ENCODE results near the gene SLC25A34. TPM values are rescaled to one million over a fixed set of nuclear protein-coding genes. Genes with fewer than 3 reads are reported as not detected.

SLC25A34 gene
- total RNA-seq, 4 donors from 2014 or later = 0.66 to 0.97 (median 0.76) TPM

GRCh38 chr1:15785683-15786082 lies 49.6 kb downstream of the SLC25A34 start:
- no peak for DNase-seq (ENCODE audit: extremely low spot score)
- Histone ChIP-seq H3K27ac (replicated peaks in 1 of 4) (no peak overlapping the region), H3K4me1 (peaks cover 0 to 13% (median 12%) of the 10 kb centered on the region in 4 donors), H3K36me3 (peaks cover 9 to 39% (median 35%) of the 10 kb centered on the region in 4 donors), H3K4me3 (no peak overlapping the region), H3K9me3 (no peaks in the 10 kb centered on the region), H3K27me3 (no peaks in the 10 kb centered on the region)
- WGBS = 91% methylated on average over 7 of the region's 8 CpGs
- no peak for TF ChIP-seq EP300 (IDR thresholded peaks at IDR 0.05)
- no peak for TF ChIP-seq POLR2A (IDR thresholded peaks at IDR 0.05; ENCODE audit: low read depth)
- TF ChIP-seq, protein P1, sequence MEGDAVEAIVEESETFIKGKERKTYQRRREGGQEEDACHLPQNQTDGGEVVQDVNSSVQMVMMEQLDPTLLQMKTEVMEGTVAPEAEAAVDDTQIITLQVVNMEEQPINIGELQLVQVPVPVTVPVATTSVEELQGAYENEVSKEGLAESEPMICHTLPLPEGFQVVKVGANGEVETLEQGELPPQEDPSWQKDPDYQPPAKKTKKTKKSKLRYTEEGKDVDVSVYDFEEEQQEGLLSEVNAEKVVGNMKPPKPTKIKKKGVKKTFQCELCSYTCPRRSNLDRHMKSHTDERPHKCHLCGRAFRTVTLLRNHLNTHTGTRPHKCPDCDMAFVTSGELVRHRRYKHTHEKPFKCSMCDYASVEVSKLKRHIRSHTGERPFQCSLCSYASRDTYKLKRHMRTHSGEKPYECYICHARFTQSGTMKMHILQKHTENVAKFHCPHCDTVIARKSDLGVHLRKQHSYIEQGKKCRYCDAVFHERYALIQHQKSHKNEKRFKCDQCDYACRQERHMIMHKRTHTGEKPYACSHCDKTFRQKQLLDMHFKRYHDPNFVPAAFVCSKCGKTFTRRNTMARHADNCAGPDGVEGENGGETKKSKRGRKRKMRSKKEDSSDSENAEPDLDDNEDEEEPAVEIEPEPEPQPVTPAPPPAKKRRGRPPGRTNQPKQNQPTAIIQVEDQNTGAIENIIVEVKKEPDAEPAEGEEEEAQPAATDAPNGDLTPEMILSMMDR (IDR thresholded peaks at IDR 0.05) = no peak
- no peak for TF ChIP-seq POLR2AphosphoS5 (IDR thresholded peaks at IDR 0.05)
- intact Hi-C loops (cut with DNase I) = no loop called here

GRCh38 chr1:15786581-15786980 lies 50.5 kb downstream of the SLC25A34 start:
- peaks cover 0 to 13% (median 12%) of the 10 kb centered on the region in 4 donors for H3K4me1 ChIP-seq
- no peak overlapping the region for H3K27ac ChIP-seq (replicated peaks in 1 of 4)
- TF ChIP-seq EP300 (IDR thresholded peaks at IDR 0.05) = no peak
- TF ChIP-seq, protein P1 (IDR thresholded peaks at IDR 0.05) = no peak
- no peak for TF ChIP-seq POLR2A (IDR thresholded peaks at IDR 0.05; ENCODE audit: low read depth)
- no peak for TF ChIP-seq POLR2AphosphoS5 (IDR thresholded peaks at IDR 0.05)
- no peak overlapping the region for H3K4me3 ChIP-seq
- H3K9me3 ChIP-seq = no peaks in the 10 kb centered on the region
- H3K27me3 ChIP-seq = no peaks in the 10 kb centered on the region
- H3K36me3 ChIP-seq = peaks cover 9 to 32% (median 28%) of the 10 kb centered on the region in 4 donors
- intact Hi-C loops (cut with DNase I) = no loop called here
- no peak for DNase-seq (ENCODE audit: extremely low spot score)
- 86% methylated on average over 8 of the region's 10 CpGs for WGBS

DNA sequence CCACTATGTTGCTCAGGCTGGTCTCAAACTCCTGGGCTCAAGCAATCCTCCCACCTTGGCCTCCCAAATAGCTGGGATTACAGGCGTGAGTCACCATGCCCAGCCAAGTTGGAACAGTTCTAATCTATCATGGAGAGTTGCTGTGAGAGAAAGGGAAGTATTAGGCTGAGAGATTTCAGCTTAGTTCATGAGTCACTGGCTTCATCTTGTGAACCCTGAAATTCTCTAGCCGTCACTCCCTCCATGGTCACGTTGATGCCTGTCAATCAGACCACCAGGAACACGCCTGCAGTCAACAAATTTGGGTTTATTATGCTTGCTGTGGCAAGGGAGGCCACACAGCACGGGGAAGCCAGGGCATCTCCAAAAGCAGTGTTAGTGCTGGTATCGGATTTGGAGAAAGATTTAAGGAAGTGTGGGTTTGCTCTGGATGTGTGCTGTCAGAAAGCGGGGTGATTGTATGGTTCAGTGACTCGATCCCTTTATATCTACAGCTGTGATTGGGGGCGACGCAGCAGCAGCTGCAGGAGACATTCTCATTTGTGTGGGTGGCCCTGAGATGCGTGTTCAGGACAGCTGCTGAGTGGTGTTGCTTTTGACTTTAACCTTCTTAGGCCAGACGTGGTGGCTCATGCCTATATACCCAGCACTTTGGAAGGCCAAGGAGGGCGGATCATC lies 52.7 kb downstream of the SLC25A34 start:
- no peaks in the 10 kb centered on the region for H3K27me3 ChIP-seq
- H3K27ac ChIP-seq (replicated peaks in 1 of 4) = no peak overlapping the region
- no peaks in the 10 kb centered on the region for H3K9me3 ChIP-seq
- intact Hi-C loops (cut with DNase I) = no loop called here
- peaks cover 3 to 25% (median 20%) of the 10 kb centered on the region in 4 donors for H3K4me1 ChIP-seq
- no peak for TF ChIP-seq POLR2A (IDR thresholded peaks at IDR 0.05; ENCODE audit: low read depth)
- no peak for TF ChIP-seq EP300 (IDR thresholded peaks at IDR 0.05)
- no peak for TF ChIP-seq POLR2AphosphoS5 (IDR thresholded peaks at IDR 0.05)
- TF ChIP-seq, protein P1 (IDR thresholded peaks at IDR 0.05) = no peak
- no peak overlapping the region for H3K4me3 ChIP-seq
- DNase-seq (ENCODE audit: extremely low spot score) = no peak
- peaks cover 9 to 23% (median 15%) of the 10 kb centered on the region in 4 donors for H3K36me3 ChIP-seq
- WGBS = 80% methylated on average over 13 of the region's 13 CpGs

Other genes starting within 250 kb of the SLC25A34 start
- 10 to 100 TPM in 3 of 4 donors, 1 to 10 TPM in 1; 9.1 to 12.6 (median 11.0) TPM for gene CASP9, start 212.0 kb upstream of the SLC25A34 start, total RNA-seq
- gene DNAJC16, start 209.4 kb upstream of the SLC25A34 start, total RNA-seq = 10 to 100 TPM; 12.0 to 13.0 (median 12.4) TPM
- gene AGMAT, start 151.2 kb upstream of the SLC25A34 start, total RNA-seq = not detected
- 10 to 100 TPM; 14.4 to 24.9 (median 17.2) TPM for gene DDI2, start 118.8 kb upstream of the SLC25A34 start, total RNA-seq
- 10 to 100 TPM; 44.4 to 68.2 (median 55.2) TPM for gene PLEKHM2, start 51.9 kb upstream of the SLC25A34 start, total RNA-seq
- gene TMEM82, start 6.2 kb downstream of the SLC25A34 start, total RNA-seq = not detected
- gene FBLIM1, start 22.5 kb downstream of the SLC25A34 start, total RNA-seq = 100 to 1,000 TPM in 1 of 4 donors, 10 to 100 TPM in 3; 44.9 to 115 (median 71.8) TPM
- 1 to 10 TPM in 2 of 4 donors, under 1 TPM in 2; 0.52 to 1.3 (median 0.95) TPM for gene UQCRHL, start 71.4 kb downstream of the SLC25A34 start, total RNA-seq
- gene SPEN, start 111.4 kb downstream of the SLC25A34 start, total RNA-seq = 10 to 100 TPM; 34.6 to 49.9 (median 44.7) TPM
- 10 to 100 TPM; 29.5 to 40.8 (median 34.6) TPM for gene ZBTB17, start 239.8 kb downstream of the SLC25A34 start, total RNA-seq

Measured in esophagus muscularis mucosa (tissue), 4 donors.